Gastroesophageal sphincter (tissue), 4 donors: ENCODE measurements around the gene ANKRD26. TPM values are rescaled to one million over a fixed set of nuclear protein-coding genes. Genes with fewer than 3 reads are reported as not detected.

Experiments used
- ATAC-seq: fragments of 150-250 bp; one replicate; pipeline ENCODE4 v1.9.1; 2016; ENCODE audit warnings: mild to moderate bottlenecking, moderate library complexity
- H3K27ac ChIP-seq, 4 donors: fragments of 200-600 bp; sonication (generic) in 3 of 4; 1 replicate in 3 of 4; 2 replicates in 1 of 4; pipeline ENCODE4 v1.5.1; 2016 to 2019
- H3K27me3 ChIP-seq: fragments of 200-600 bp; sonication (generic); one replicate; pipeline ENCODE4 v1.5.1; 2019
- H3K36me3 ChIP-seq, 2 donors: fragments of 200-600 bp; sonication (generic); one replicate each; pipeline ENCODE4 v1.5.1; 2019; ENCODE audit warnings: control low read depth in 1 of 2
- H3K4me1 ChIP-seq, 3 donors: fragments of 200-600 bp; sonication (generic); 1 replicate in 2 of 3; 2 replicates in 1 of 3; pipeline ENCODE4 v1.5.1; 2016 to 2019; ENCODE audit warnings: control low read depth in 2 of 3
- H3K4me3 ChIP-seq, 2 donors: fragments of 200-600 bp; sonication (generic); one replicate each; pipeline ENCODE4 v1.5.1; 2019; ENCODE audit warnings: mild to moderate bottlenecking in 1 of 2, moderate library complexity in 1 of 2
- H3K9me3 ChIP-seq, 3 donors: fragments of 200-600 bp; sonication (generic); one replicate each; pipeline ENCODE4 v1.5.1; 2017 to 2019; ENCODE audit warnings: control low read depth in 2 of 3
- EP300 ChIP-seq: sonication (generic); formaldehyde crosslinking; IDR thresholded peaks from one replicate; pipeline ENCODE4 v1.6.1; 2017; ENCODE audit warnings: antibody characterized with exemption, mild to moderate bottlenecking
- POLR2A ChIP-seq, 2 donors: fragments of 450-650 bp; IDR thresholded peaks; one replicate each; pipeline ENCODE4 v1.6.1; 2017; ENCODE audit warnings: antibody characterized with exemption in 2 of 2, mild to moderate bottlenecking in 2 of 2, moderate library complexity in 1 of 2
- POLR2AphosphoS5 ChIP-seq: sonication (generic); formaldehyde crosslinking; IDR thresholded peaks from one replicate; pipeline ENCODE4 v1.6.1; 2017; ENCODE audit warnings: antibody characterized with exemption
- WGBS, 2 donors: methylation state at CpG; one replicate each; pipeline ENCODE4 v1.1.5; 2018; ENCODE audit warnings: low coverage in 1 of 2; 5-methylcytosine and 5-hydroxymethylcytosine counted together
- total RNA-seq, 4 donors: library from RNA; depleted of rRNA; stranded (reverse); fragments of >200 nt; gene quantifications; one replicate each; pipeline ENCODE4 v1.1.0, GENCODE V29; 2016
- TF ChIP-seq, protein P1 (sequence below), 4 experiments: fragments of 200-600 bp in 2 of 4; fragments of 450-650 bp in 2 of 4; sonication (generic) in 1 of 4; IDR thresholded peaks; one replicate each; pipeline ENCODE4 v1.5.1; 2017 to 2019; ENCODE audit warnings: antibody characterized with exemption in 4 of 4, mild to moderate bottlenecking in 2 of 4, moderate library complexity in 2 of 4

ANKRD26 gene
- total RNA-seq, 4 donors from 2014 or later, result 4.0 to 9.7 (median 6.6) TPM

DNA sequence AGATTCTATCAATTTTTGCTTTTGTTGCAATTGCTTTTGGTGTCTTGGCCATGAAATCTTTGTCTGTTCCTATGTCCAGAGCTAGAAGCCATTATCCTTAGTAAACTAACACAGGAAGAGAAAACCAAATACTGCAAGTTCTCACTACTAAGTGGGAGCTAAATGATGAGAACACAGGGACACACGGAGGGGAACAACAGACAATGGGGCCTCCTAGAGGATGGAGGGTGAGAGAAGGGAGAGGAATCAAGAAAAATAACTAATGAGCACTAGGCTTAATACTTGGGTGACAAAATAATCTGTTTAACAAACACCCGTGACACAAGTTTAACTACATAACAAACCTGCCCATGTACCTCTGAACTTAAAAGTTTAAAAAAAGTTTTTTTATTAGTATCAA, 78.2 kb downstream of the ANKRD26 start:
- Histone ChIP-seq H3K9me3 (no peaks in the 10 kb centered on the region), H3K36me3 (peaks cover 0 to 51% of the 10 kb centered on the region in 2 donors), H3K27ac (no peak overlapping the region), H3K4me3 (no peak overlapping the region), H3K27me3 (no peaks in the 10 kb centered on the region), H3K4me1 (no peaks in the 10 kb centered on the region)
- WGBS, 2 donors, result 75 to 77% methylated on average over 2 of the region's 2 CpGs
- TF ChIP-seq POLR2AphosphoS5, result no peak
- TF ChIP-seq, protein P1, sequence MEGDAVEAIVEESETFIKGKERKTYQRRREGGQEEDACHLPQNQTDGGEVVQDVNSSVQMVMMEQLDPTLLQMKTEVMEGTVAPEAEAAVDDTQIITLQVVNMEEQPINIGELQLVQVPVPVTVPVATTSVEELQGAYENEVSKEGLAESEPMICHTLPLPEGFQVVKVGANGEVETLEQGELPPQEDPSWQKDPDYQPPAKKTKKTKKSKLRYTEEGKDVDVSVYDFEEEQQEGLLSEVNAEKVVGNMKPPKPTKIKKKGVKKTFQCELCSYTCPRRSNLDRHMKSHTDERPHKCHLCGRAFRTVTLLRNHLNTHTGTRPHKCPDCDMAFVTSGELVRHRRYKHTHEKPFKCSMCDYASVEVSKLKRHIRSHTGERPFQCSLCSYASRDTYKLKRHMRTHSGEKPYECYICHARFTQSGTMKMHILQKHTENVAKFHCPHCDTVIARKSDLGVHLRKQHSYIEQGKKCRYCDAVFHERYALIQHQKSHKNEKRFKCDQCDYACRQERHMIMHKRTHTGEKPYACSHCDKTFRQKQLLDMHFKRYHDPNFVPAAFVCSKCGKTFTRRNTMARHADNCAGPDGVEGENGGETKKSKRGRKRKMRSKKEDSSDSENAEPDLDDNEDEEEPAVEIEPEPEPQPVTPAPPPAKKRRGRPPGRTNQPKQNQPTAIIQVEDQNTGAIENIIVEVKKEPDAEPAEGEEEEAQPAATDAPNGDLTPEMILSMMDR (IDR thresholded peaks at IDR 0.05), result no peak
- no peak for TF ChIP-seq POLR2A (IDR thresholded peaks at IDR 0.05)
- no peak for TF ChIP-seq EP300
- no peak for ATAC-seq

DNA sequence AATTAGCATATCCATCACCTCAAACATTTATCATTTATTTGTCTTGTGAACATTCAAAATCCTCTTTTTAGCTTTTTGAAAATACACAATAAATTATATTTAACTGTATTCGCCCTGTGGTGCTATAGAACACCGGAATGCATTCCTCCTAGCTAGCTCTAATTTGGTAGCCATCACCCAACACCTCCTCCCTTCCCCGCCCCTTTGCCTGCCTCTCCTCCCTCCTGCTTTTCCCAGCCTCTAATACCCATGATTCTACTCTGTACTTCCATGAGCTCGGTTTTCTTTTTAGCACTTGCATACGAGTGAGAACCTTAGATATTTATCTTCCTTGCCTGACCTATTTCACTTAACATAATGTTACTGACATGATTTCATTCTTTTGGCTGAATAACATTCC, 80.1 kb downstream of the ANKRD26 start:
- H3K4me1 ChIP-seq, result no peaks in the 10 kb centered on the region
- no peaks in the 10 kb centered on the region for H3K9me3 ChIP-seq
- peaks cover 0 to 50% of the 10 kb centered on the region in 2 donors for H3K36me3 ChIP-seq
- no peak overlapping the region for H3K4me3 ChIP-seq
- WGBS, 2 donors, result 88 to 95% methylated on average over 5 of the region's 5 CpGs
- no peak for ATAC-seq
- H3K27ac ChIP-seq, result no peak overlapping the region
- TF ChIP-seq EP300, result no peak
- TF ChIP-seq, protein P1 (IDR thresholded peaks at IDR 0.05), result no peak
- TF ChIP-seq POLR2A (IDR thresholded peaks at IDR 0.05), result no peak
- no peak for TF ChIP-seq POLR2AphosphoS5
- H3K27me3 ChIP-seq, result no peaks in the 10 kb centered on the region

DNA sequence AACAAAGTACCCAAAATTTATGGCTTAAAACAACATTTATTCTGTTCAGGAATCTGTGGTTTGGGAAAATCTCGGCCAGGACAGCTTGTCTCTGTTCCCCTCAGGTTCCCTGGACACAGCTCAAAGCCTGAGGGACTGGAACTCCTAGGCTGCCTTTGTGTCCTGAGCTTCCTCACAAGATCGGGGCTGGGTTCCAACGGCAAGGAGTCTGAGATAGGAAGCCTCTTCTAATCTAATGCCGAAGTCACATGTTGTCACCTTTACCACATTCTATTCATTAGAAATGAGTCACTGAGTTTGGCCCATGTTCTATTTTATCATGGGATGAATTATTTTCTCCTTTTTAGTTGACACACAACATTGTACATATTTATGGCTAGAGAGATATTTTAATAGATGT, 80.5 kb downstream of the ANKRD26 start:
- Histone ChIP-seq H3K27ac (no peak overlapping the region), H3K4me3 (no peak overlapping the region), H3K9me3 (no peaks in the 10 kb centered on the region), H3K27me3 (no peaks in the 10 kb centered on the region), H3K36me3 (peaks cover 0 to 48% of the 10 kb centered on the region in 2 donors), H3K4me1 (no peaks in the 10 kb centered on the region)
- no peak for ATAC-seq
- WGBS, 2 donors, result 57 to 72% methylated on average over 1 to 3 of the region's 4 CpGs
- TF ChIP-seq, protein P1 (IDR thresholded peaks at IDR 0.05), result no peak
- no peak for TF ChIP-seq EP300
- TF ChIP-seq POLR2A (IDR thresholded peaks at IDR 0.05), result no peak
- no peak for TF ChIP-seq POLR2AphosphoS5

DNA sequence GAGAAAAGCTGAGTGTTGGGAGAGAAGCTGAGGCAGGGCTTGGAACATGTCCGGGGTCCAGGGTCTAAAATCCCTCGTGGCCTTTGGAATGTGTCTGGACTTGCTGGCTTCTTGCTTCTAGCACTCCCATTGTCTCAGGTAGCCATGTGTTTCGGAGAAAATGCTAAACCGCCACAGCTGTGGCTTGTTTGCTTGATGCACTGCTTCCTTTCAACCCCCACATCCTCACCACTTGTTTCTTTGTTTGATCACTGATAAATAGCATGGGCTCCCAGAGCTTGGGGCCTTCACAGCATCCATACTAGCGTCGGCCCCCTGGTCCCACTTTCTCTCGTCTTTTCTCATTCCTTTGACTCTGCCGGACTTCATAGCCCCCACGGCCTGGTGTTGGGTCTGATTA, 102.7 kb downstream of the ANKRD26 start:
- WGBS, 2 donors, result 92 to 96% methylated on average over 9 of the region's 9 CpGs

DNA sequence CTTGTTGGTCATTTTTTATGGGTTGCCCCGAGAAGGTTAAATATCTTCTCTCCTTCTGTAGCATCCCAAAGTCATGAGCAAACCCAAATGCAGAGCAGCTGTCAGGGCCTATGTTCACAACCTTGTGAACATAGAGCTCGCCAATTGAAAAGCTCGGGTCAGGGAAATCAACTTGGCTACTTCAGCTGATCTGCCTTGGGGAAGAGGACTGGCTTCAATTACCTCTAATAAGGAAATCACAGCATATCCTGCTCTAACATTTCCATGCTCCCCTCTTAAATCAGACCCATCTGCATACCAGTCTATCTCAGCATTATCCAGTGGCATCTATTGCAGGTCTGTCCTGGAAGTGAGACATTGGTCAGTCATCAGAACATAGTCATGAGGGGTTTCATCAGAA, 105.6 kb downstream of the ANKRD26 start:
- ATAC-seq, result no peak
- Histone ChIP-seq H3K27ac (no peak overlapping the region), H3K9me3 (peaks cover 0 to 4% (median 0%) of the 10 kb centered on the region in 3 donors), H3K27me3 (no peaks in the 10 kb centered on the region), H3K36me3 (peaks cover 0 to 4% of the 10 kb centered on the region in 2 donors), H3K4me3 (no peak overlapping the region), H3K4me1 (no peaks in the 10 kb centered on the region)
- WGBS, 2 donors, result 100% methylated on average over 2 to 3 of the region's 3 CpGs
- TF ChIP-seq EP300 (no peak), POLR2A (IDR thresholded peaks at IDR 0.05) (no peak), POLR2AphosphoS5 (no peak)
- TF ChIP-seq, protein P1 (IDR thresholded peaks at IDR 0.05), result no peak

More for the DNA sequence above, 102.7 kb downstream of the ANKRD26 start:
- H3K27ac ChIP-seq, result no peak overlapping the region
- ATAC-seq, result no peak
- H3K27me3 ChIP-seq, result no peaks in the 10 kb centered on the region
- peaks cover 0 to 22% of the 10 kb centered on the region in 2 donors for H3K36me3 ChIP-seq
- H3K4me1 ChIP-seq, result no peaks in the 10 kb centered on the region
- H3K9me3 ChIP-seq, result peaks cover 0 to 4% (median 0%) of the 10 kb centered on the region in 3 donors
- H3K4me3 ChIP-seq, result no peak overlapping the region
- TF ChIP-seq, protein P1 (IDR thresholded peaks at IDR 0.05), result no peak
- TF ChIP-seq POLR2A (IDR thresholded peaks at IDR 0.05), result no peak
- no peak for TF ChIP-seq POLR2AphosphoS5
- TF ChIP-seq EP300, result no peak
